NCI-H526 (cell line): Measurements from ENCODE around the gene SVOPL.

Experiments
- DNase-seq, 2 experiments: peaks; one replicate each; lab custom pipeline; 2025; lab: John Stamatoyannopoulos, UW

The SVOPL gene

GRCh38 chr7:138563808-138564207, 137.4 kb downstream of the SVOPL start:
- no peak for DNase-seq

GRCh38 chr7:138559448-138559847, 141.7 kb downstream of the SVOPL start:
- DNase-seq = no peak

- no peak for DNase-seq
Observed at GRCh38 chr7:138556771-138557484, 144.2 kb downstream of the SVOPL start.

- no peak for DNase-seq
Observed at GRCh38 chr7:138555684-138556083, 145.5 kb downstream of the SVOPL start.

- DNase-seq = no peak
Observed at GRCh38 chr7:138554674-138555073, 146.5 kb downstream of the SVOPL start.

- no peak for DNase-seq
Observed at GRCh38 chr7:138553805-138554204, 147.4 kb downstream of the SVOPL start.

- no peak for DNase-seq
Observed at GRCh38 chr7:138551102-138551501, 150.1 kb downstream of the SVOPL start.

GRCh38 chr7:138550337-138550736, 150.8 kb downstream of the SVOPL start:
- no peak for DNase-seq

- no peak for DNase-seq
Observed at GRCh38 chr7:138549082-138549481, 152.1 kb downstream of the SVOPL start.

- DNase-seq = no peak
Observed at GRCh38 chr7:138546829-138547228, 154.3 kb downstream of the SVOPL start.

GRCh38 chr7:138546064-138546619, 155.0 kb downstream of the SVOPL start:
- no peak for DNase-seq

GRCh38 chr7:138545123-138545522, 156.0 kb downstream of the SVOPL start:
- DNase-seq = no peak
